MCF 10A (cell line): ENCODE results near the gene MRPS23. TPM values are rescaled to one million over a fixed set of nuclear protein-coding genes. Genes with fewer than 3 reads are reported as not detected.
A peak's percentile ranks its signal among the peaks of the same experiment; 100 is the strongest.

Source experiments
- BruUV-seq: library from RNA; stranded (reverse); fragments of 400-500 nt; replicated peaks from 2 replicates; lab custom pipeline; 2021; lab: Mats Ljungman, UMichigan
- CTCF ChIA-PET: fragments of 300-600 bp; sonication (Branson Sonifier 250); formaldehyde crosslinking; extraction: SDS; loops from one replicate; lab custom pipeline; 2021; ENCODE audit warnings: antibody characterized with exemption, inconsistent platforms; lab: Yijun Ruan, JAX
- POLR2A ChIA-PET: fragments of 300-600, 350-650 bp; sonication (Branson Sonifier 250); formaldehyde crosslinking; extraction: SDS; loops from one replicate; lab custom pipeline; 2020; ENCODE audit warnings: antibody characterized with exemption, inconsistent platforms; lab: Yijun Ruan, JAX
- DNase-seq: peaks from one replicate; pipeline ENCODE4 v3.0.0-alpha.2; 2018; ENCODE audit not compliant: unreplicated experiment
- H3K27ac Mint-ChIP-seq: one replicate; pipeline ENCODE4 v1.8.0; 2022; ENCODE audit warnings: mild to moderate bottlenecking, low read depth, mixed read lengths; ENCODE audit not compliant: unreplicated experiment
- H3K27me3 Mint-ChIP-seq: one replicate; pipeline ENCODE4 v1.8.0; 2022; ENCODE audit warnings: mixed read lengths; ENCODE audit not compliant: insufficient read depth, unreplicated experiment
- H3K36me3 Mint-ChIP-seq: one replicate; pipeline ENCODE4 v1.8.0; 2022; ENCODE audit warnings: mild to moderate bottlenecking, moderate library complexity, mixed read lengths; ENCODE audit not compliant: insufficient read depth, unreplicated experiment
- H3K4me1 Mint-ChIP-seq: one replicate; pipeline ENCODE4 v1.8.0; 2022; ENCODE audit warnings: mixed read lengths; ENCODE audit not compliant: insufficient read depth, unreplicated experiment
- H3K4me3 Mint-ChIP-seq: one replicate; pipeline ENCODE4 v1.8.0; 2022; ENCODE audit warnings: mild to moderate bottlenecking, moderate library complexity, mixed read lengths; ENCODE audit not compliant: unreplicated experiment
- H3K9me3 Mint-ChIP-seq: one replicate; pipeline ENCODE4 v1.8.0; 2022; ENCODE audit warnings: mixed read lengths; ENCODE audit not compliant: unreplicated experiment
- CTCF ChIP-seq: fragments of 200-600 bp; IDR thresholded peaks from one replicate; pipeline ENCODE4 v1.8.0; 2022; ENCODE audit warnings: antibody characterized with exemption, mild to moderate bottlenecking; ENCODE audit not compliant: unreplicated experiment
- intact Hi-C: fragments of 100-400 bp; cut with micrococcal nuclease; formaldehyde crosslinking; loops from 2 replicates; pipeline ENCODE4 v1.14.1; 2022
- total RNA-seq: library from RNA; stranded (reverse); gene quantifications from 2 replicates; pipeline ENCODE4 v1.2.3, GENCODE V29; 2022

MRPS23 gene
- total RNA-seq, 1 experiment from 2014 or later = 59.3 TPM

- Mint-ChIP-seq H3K36me3 (no peaks in the 10 kb centered on the region), H3K4me3 (peak overlapping the region; percentile 64), H3K4me1 (peaks cover 41% of the 10 kb centered on the region), H3K9me3 (no peaks in the 10 kb centered on the region), H3K27me3 (no peaks in the 10 kb centered on the region), H3K27ac (peak overlapping the region; percentile 87)
- CTCF ChIA-PET = interaction anchor here (0.9 to 7.8 kb wide), 14 partner anchors 10 to 110 kb away, joined by 3 to 81 read pairs (median 5); no protein-coding TSS in a partner anchor
- POLR2A ChIA-PET = interaction anchor here (0.6 to 4.1 kb wide), 16 partner anchors 9 to 104 kb away, joined by 3 to 45 read pairs (median 8); partner anchors contain the start of genes MRPS23 and VEZF1
- peak; percentile 96 for TF ChIP-seq CTCF
- peak; percentile 91 for DNase-seq
- intact Hi-C loops = loop anchor here (1.0 to 5.0 kb wide), 6 partner anchors 11 to 103 kb away; no protein-coding TSS in a partner anchor
- BruUV-seq = no TSS peak
Measured at GRCh38 chr17:57892146-57892819, 42.4 kb upstream of the MRPS23 start.

- intact Hi-C loops = loop anchor here (1.0 to 5.0 kb wide), 2 partner anchors 12 to 34 kb away; no protein-coding TSS in a partner anchor
- no peaks in the 10 kb centered on the region for H3K9me3 Mint-ChIP-seq
- POLR2A ChIA-PET = interaction anchor here (0.8 to 4.1 kb wide), 10 partner anchors 11 to 109 kb away, joined by 3 to 45 read pairs (median 4); no protein-coding TSS in a partner anchor
- H3K27me3 Mint-ChIP-seq = no peaks in the 10 kb centered on the region
- H3K4me1 Mint-ChIP-seq = peaks cover 41% of the 10 kb centered on the region
- H3K36me3 Mint-ChIP-seq = no peaks in the 10 kb centered on the region
- DNase-seq = no peak
- no peak for TF ChIP-seq CTCF
- CTCF ChIA-PET = interaction anchor here (0.5 to 7.8 kb wide), 15 partner anchors 10 to 115 kb away, joined by 3 to 81 read pairs (median 5); partner anchors contain the start of gene CUEDC1
- no peak overlapping the region for H3K4me3 Mint-ChIP-seq
- H3K27ac Mint-ChIP-seq = peak overlapping the region; percentile 90
- no TSS peak for BruUV-seq
Measured at GRCh38 chr17:57890857-57891232, 41.0 kb upstream of the MRPS23 start.

- peak overlapping the region; percentile 25 for H3K4me3 Mint-ChIP-seq
- no peaks in the 10 kb centered on the region for H3K9me3 Mint-ChIP-seq
- TF ChIP-seq CTCF = no peak
- H3K27ac Mint-ChIP-seq = peak overlapping the region; percentile 90
- peaks cover 2% of the 10 kb centered on the region for H3K36me3 Mint-ChIP-seq
- CTCF ChIA-PET = interaction anchor here (0.5 to 7.8 kb wide), 15 partner anchors 11 to 115 kb away, joined by 3 to 81 read pairs (median 4); partner anchors contain the start of gene CUEDC1
- intact Hi-C loops = loop anchor here (1.0 to 5.0 kb wide), 2 partner anchors 11 to 33 kb away; no protein-coding TSS in a partner anchor
- peak; percentile 92 for DNase-seq
- H3K27me3 Mint-ChIP-seq = no peaks in the 10 kb centered on the region
- BruUV-seq = no TSS peak
- POLR2A ChIA-PET = interaction anchor here (0.5 to 4.1 kb wide), 11 partner anchors 10 to 1272 kb away, joined by 3 to 45 read pairs (median 4); no protein-coding TSS in a partner anchor
- peaks cover 41% of the 10 kb centered on the region for H3K4me1 Mint-ChIP-seq
Measured at GRCh38 chr17:57889892-57890856, 40.3 kb upstream of the MRPS23 start.
